Ramos (cell line): ENCODE data around the gene SLC2A3.
"Not testable (repeated sequence)": the region's sequence is repeated elsewhere in the genome, so short reads cannot be mapped to it uniquely, and the experiment has no call there.

Source experiments
- in situ Hi-C: fragments of 300-500 bp; cut with MboI; formaldehyde crosslinking; loops from one replicate; pipeline ENCODE4 v1.14.3; 2022; ENCODE audit warnings: low sequenced_read_pairs; ENCODE audit not compliant: unreplicated experiment

The SLC2A3 gene

DNA sequence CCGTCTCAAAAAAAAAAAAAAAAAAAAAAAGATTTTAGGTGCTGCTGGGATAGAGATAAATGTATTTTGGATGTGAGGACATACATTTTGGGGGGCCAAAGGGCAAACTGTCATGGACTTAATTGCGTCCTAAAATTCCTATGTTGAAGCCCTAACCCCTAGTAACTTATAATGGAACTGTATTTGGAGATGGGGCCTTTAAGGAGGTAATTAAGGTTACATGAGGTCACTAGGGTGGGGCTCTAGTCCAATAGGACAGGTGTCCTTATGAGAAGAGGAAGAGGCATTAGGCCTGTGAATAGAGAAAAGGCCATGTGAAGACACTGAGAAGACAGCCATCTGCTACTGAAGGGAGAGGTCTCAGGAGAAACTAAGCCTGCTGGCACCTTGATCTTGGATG, 17.9 kb upstream of the SLC2A3 start:
- in situ Hi-C loops: not testable (repeated sequence)

DNA sequence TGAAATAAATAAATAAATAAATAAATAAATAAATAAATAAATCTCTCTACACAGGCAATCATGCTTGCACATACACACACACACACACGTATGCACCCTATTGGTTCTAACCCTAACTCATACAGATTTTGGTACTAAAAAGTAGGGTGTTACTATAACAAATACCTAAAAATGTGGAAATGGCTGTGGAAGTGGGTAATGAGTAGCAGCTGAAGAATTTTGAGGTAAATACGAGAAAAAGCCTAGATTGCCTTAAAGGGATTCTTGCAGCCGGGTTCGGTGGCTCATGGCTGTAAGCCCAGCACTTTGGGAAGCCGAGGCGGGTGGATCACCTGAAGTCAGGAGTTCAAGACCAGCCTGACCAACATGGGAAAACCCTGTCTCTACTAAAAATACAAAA, 15.7 kb upstream of the SLC2A3 start:
- in situ Hi-C loops: no loop called here

DNA sequence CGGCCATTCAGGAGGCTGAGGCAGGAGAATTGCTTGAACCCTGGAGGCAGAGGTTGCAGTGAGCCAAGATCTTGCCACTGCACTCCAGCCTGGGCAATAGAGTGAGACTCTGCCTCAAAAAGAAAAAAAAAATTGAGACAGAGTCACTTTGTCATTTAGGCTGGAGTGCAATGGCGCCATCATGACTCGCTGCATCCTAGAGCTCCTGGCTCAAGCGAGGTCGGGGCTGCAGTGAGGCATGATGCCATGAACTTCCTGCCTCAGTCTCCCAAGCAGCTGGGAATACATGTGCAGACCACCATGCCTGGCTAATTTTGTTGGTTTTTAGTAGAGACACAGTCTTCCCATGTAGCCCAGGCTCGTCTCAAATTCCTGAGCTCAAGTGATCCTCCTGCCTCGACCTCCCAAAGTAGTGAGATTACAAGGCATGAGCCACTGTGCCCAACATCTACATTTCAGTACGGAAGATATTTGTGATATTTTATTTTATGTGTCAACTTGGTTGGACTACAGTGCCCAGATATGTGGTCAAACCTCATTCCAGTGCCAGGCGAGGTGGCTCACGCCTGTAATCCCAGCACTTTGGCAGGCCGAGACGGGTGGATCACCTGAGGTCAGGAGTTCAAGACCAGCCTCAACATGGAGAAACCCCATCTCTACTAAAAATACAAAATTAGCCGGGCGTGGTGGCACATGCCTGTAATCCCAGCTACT, 14.4 kb upstream of the SLC2A3 start:
- in situ Hi-C loops: not testable (repeated sequence)

DNA sequence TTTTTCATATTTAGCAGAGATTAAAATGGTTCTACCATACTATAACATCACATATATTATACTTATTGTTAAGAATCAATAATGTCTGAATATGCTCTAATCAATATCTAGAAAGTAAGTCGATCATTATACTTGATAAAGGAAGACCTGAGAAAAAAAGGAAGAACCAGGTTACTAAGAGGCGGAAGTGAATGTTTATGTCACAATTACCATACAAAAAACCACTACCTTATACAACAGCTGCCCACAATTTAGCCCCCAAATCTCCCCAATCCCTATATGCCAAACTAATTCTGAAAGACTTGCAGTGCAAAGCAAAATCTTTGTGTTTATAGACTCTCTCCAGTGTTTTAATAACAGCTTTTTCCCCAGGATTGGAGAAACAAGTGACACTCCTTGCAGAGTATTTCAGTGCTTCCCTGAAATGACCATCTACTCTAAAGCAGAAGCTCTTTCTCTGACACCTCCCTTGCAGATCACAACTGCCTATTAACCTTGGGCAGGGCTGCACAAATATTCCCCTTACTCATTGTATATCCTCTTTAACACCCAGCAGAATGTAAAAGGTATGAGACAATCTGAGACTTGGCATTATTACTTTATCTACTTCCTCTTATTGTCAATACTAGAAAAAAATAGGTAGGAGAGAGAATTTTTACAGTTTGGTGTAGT, 12.7 kb upstream of the SLC2A3 start:
- in situ Hi-C loops: no loop called here

DNA sequence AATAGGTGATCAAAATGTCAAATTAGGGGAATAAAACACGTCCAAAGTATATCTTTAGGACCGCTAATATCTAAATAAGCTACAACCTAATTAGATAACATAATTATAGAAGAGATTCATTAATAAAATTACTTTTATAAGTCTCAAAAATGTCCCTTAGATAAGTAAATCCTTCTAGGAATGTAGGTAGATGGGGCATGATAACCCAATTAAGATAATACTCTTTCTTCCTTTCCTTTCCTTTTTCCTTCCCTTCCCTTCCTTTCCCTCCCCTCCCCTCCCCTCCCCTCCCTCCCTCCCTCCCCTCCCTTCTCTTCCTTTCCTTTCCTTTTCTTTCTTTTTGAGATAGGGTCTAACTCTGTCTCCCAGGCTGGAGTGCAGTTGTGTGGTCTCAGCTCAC, 11.0 kb upstream of the SLC2A3 start:
- in situ Hi-C loops: no loop called here

DNA sequence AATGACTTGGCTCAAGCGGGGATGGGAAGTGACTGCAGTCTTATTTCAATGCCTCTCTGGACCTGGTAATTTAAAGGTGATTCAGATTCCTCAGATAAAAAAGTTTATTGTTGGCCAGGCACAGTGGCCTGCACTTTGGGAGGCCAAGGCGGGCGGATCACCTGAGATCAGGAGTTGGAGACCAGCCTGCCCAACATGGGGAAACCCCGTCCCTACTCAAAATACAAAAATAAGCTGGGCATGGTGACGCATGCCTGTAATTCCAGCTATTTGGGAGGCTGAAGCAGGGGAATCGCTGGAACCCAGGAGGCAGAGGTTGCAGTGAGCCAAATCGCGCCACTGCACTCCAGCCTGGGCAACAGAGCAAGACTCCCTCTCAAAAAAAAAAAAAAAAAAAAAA, 8.8 kb upstream of the SLC2A3 start:
- in situ Hi-C loops: not testable (repeated sequence)

DNA sequence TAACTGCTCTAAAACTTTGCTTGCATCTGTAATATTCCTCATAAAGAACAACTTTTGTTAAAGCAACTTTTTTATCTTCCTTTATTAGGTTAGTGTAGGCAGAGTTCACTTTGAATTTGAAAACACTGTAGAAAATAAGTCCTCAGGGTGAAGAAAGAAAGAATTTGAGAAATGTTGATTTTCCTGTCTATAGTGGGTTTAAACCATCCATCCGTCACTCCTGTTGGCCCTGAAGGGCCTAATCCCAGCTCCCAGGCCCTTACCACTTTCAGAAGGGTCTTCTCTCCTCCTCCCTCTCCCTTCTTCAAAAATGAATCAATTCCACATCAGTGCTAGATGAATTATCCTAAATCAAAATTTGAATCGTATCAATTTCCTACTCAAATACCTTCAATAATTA, 4.9 kb upstream of the SLC2A3 start:
- in situ Hi-C loops: no loop called here

DNA sequence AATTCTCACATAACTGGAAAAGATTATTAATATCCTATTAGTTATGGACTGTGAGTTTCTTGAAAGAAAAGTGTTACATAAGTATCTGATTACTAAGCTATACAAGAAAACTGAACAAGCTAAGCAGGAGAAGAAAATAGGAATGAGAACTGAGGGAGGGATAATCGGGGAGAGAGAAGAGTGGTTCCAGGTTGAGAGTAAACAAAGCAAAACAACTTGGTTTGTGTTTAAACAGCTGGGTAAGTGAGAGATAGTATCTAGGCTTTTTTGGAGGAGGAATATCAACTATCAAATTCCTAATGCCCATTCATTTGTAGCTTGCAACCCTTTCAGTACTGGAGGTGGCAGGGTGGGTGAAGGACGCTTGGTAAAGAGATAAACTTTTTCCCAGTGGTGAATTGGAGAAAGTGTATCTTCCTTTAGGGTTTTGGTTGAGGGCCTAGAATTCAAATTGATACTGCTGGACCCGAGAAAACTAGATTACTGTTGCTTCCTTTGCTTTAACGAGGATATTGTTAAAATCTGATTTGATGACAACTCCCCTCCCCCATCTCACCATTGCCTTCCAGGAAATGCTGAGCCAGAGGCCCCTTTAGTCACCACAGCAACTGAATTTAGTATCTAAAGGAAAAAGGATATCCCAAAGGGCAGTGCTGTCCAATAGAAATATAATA, 2.0 kb upstream of the SLC2A3 start:
- in situ Hi-C loops: no loop called here

DNA sequence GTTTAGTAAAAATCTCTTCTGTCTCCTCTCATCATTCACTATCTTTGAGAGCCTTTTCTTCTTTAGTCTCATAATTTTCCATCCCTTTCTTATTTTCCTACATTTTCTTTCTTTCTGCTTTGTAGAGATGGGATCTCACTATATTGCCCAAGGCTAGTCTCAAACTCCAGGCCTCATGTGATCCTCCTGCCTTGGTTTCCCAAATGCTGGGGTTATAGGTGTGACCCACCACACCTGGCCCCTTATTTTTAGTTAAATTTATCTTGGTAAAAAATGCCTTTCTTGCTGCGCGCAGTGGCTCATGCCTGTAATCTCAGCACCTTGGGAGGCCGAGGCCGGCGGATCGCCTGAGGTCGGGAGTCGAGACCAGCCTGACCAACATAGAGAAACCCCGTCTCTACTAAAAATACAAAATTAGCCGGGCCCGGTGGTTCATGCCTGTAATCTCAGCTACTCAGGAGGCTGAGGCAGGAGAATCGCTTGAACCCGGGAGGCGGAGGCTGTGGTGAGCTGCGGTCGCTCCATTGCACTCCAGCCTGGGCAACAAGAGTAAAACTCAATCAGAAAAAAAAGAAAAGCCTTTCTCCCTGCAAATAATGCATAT, 996 bp downstream of the SLC2A3 start:
- in situ Hi-C loops: loop anchor here (5.0 kb wide), 1 partner anchor 62 kb away; no protein-coding TSS in a partner anchor

DNA sequence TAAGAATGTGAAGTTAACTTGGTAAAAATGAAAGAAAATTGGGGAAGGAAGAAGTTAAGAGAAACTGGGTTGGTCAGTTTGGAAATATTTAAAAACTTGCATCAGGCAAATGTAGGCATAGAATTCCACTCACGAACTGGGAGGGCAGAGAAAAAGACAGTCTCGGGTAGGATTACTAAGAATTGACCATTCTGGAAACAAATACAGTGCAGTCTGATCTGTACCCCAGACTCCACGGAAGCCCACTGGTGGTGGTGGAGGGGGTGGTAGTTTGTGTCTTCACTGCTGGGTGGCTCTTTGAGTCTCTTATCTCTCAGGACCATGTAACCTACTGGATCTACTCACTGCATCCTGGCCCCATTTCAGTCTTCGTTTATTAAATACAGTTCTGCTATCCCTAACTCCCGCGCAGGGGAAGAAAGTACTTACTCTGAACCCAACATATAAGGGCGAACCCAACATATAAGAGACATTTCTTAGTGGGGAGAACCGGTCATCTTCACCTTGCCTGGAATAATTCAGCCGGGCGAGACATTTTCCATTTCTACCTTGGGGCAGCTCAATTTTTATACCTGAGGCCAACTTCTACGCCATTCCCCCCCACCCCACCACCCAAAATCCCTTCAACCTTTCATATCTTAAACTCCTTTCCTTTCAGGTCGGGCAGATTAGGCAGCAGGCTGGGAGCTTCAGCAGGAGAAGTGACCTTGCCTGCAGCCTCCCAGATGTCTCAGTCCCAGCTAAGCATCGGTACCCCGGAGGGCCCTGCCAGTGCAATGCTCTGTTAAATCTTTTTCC, 1.7 kb downstream of the SLC2A3 start:
- in situ Hi-C loops: loop anchor here (5.0 kb wide), 1 partner anchor 63 kb away; no protein-coding TSS in a partner anchor

DNA sequence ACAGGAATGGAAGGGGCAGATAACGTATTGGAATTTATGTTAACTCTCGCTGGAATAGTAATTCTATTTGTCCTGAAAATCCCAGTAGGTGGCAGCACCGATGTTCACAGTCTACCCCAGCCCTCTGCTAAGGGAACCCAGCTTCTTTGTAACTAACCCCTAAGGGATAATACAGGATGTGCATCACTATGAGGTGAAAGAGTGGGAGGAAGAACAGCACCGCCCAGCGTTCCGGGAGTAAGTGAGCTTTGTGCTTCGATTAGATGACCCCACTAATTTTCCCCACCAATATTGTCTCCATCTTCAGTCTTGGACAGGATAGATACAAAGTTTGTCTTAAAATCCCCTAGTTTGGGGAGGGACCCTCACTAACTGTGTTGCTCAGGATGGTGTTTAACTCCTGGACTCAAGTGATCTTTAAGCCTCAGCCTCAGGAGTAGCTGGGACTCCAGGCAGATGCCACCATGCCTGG, 2.7 kb downstream of the SLC2A3 start:
- in situ Hi-C loops: loop anchor here (5.0 kb wide), 1 partner anchor 64 kb away; no protein-coding TSS in a partner anchor

DNA sequence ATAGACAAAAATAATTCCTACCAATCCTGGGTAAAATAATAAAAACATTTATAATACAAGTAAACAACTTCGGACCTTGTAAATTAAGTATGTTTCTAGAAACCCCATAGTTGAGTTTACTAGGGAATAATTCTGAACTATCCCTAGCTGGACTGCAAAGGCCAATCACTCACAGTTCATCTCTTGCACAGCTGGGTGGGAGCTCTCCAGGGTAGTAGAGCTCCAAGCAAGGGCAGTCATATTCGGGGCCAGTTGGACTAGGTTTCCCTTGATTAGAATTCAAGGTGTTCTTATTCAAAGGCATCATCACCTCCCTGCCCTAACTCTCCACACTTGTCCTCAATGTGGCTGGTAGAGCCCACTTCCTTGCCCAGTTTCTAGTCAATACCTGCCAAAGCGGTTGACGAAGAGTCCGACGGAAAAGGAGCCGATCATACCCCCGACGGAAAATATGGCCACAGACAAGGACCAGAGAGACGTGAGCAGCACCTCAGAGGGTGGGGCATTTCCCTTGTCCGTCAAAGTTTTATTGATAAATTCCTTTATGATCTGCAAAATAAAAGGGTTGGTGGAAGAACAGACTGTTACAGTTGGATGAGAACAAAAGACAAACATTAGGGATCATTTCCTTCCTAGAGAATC, 3.3 kb downstream of the SLC2A3 start:
- in situ Hi-C loops: loop anchor here (5.0 kb wide), 1 partner anchor 65 kb away; no protein-coding TSS in a partner anchor

DNA sequence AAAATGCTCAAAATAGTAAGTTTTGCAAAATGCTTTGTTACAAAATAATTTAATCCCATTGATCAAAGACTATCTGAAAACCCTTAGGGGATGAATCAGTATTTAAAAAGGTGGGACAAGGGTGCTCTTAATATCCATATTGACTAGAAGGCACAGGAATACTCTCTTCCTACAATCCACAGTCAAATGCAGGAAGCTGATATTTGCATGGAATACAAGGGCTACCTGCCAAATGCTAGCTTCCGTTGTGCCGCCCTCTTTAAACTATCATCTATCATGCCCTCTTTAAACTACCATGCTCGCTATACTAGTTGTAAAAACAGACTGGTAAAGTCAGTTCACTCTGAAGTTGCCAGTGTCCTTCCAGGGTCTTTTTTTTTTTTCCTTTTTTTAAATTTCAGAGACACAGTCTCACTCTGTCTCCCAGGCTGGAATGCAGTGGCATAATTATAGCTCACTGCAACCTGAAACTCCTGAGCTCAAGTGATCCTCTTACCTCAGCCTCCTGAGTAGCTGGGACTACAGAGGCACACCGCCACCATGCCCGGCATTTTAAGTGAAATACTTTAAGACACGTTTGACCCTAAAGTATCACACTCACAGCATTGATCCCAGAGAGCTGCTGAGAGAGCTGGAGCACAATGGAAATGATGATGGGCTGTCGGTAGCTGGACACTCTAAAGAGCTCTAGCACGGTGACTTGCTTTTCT, 6.7 kb downstream of the SLC2A3 start:
- in situ Hi-C loops: no loop called here

DNA sequence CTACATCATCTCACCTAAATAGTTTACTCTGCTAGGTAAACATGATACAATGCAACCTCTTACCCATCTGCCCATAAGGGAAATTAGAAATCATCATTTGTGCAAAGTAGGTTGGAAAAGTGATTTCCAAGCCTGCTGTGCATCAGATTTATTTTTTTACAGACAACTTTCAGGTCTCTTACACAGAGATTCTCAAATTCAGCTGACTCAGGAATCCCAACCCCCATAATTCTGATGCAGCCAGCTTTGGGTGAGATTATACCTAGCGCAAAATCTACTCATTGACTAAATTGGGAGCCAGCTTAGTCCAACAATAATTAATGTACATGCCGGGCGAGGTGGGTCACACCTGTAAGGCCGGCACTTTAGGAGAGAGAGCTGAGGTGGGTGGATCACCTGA, 8.5 kb downstream of the SLC2A3 start:
- in situ Hi-C loops: no loop called here

DNA sequence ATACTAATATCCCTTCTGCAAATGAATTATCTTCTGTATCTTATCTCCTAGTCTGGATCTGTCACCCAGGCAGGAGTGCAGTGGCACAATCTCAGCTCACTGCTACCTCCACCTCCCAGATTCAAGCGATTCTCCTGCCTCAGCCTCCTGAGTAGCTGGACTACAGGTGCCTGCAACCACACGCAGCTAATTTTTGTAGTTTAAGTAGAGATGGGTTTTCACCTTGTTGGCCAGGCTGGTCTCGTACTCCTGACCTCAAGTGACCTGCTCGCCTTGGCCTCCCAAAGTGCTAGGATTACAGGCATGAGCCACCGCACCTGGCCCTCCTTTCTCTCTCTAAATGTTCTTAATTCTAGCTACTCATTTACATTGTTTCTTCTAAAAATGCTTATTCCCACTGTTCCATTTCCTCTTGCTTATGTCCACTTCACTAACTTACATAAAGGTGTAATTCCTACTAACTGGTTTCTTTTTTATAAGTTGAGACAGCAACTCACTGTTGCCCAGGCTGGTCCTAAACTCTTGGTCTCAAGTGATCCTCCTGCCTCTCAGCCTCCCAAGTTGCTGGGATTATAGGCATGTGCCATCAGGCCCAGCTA, 9.8 kb downstream of the SLC2A3 start:
- in situ Hi-C loops: not testable (repeated sequence)

DNA sequence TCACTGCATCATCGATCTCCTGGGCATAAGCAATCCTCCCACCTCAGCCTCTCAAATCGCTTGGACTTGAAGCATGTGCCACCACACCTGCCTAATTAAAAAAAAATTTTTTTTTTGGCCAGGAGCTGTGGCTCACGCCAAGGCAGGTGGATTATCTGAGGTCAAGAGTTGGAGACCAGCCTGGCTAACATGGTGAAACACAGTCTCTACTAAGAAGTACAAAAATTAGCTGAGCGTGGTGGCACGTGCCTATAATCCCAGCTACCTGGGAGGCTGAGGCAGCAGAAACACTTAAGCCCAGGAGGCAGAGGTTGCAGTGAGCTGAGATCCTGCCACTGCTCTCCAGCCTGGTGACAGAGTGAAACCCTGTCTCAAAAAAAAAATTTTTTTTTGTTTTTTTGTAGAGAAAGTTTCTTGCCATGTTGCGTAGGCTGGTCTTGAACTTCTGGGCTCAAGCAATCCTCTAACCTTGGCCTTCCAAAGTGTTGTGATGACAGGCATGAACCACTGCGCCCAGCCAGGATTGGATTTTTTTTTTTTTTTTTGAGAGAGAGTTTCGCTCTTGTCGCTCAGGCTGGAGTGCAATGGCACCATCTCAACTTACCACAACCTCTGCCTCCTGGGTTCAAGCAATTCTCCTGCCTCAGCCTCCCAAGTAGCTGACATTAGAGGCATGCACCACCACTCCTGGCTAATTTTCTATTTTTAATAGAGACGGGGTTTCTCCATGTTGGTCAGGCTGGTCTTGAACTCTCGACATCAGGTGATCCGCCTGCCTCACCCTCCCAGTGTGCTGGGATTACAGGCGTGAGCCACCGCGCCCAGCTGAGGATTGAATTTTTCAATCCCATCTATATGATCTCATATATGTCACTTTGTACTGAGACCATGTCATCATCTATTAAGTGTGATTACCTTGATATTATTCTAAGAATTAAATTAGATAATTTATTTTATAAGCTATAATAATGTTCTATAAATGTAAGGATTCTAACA, 12.4 kb downstream of the SLC2A3 start:
- in situ Hi-C loops: no loop called here

DNA sequence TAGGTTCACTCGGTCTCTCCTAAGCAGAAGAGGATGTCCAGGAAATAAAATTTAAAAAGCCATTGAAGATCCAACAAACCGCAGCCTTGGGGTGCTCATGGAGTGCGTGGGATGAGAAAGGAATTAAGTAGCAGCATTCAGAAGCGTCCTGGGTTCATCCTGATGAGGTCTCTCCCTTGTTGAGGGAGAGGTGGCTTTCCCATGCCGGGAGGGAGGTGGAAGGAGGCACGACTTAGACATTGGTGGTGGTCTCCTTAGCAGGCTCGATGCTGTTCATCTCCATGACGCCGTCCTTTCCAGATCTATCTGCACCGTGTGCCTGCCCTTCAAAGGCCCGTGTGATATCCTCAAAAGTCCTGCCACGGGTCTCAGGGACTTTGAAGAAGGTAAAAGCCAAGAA, 14.8 kb downstream of the SLC2A3 start:
- in situ Hi-C loops: not testable (repeated sequence)
